Keratinocyte (primary cell): Measurements from ENCODE around the gene BOLL. TPM values are rescaled to one million over a fixed set of nuclear protein-coding genes. Genes with fewer than 3 reads are reported as not detected.

ENCODE experiments used
- DNase-seq: peaks from one replicate; pipeline ENCODE4 v3.0.0-alpha.2; 2011; ENCODE audit warnings: low read depth, missing footprints, low spot score
- FAIRE-seq: peaks from 2 replicates; lab custom pipeline; 2011; peaks lifted over from hg19 to GRCh38; lab: Jason Lieb, UNC
- H2AFZ ChIP-seq: 2 replicates; pipeline ENCODE4 v1.6.0; 2012; ENCODE audit warnings: low read length, control low read depth, inconsistent platforms; ENCODE audit not compliant: control insufficient read depth
- H3K27ac ChIP-seq: 2 replicates; pipeline ENCODE4 v1.5.1; 2011; ENCODE audit warnings: low read length; ENCODE audit not compliant: control insufficient read depth, insufficient read depth
- H3K27me3 ChIP-seq: 3 replicates; pipeline ENCODE4 v1.6.0; 2011; ENCODE audit warnings: low read length; ENCODE audit not compliant: control insufficient read depth, insufficient read depth; ENCODE audit errors: extremely low read depth
- H3K36me3 ChIP-seq, 2 experiments: 2 replicates in 1 of 2; 3 replicates in 1 of 2; pipeline ENCODE4 v1.5.1; 2011; ENCODE audit warnings: low read length in 2 of 2, mild to moderate bottlenecking in 1 of 2; ENCODE audit not compliant: control insufficient read depth in 2 of 2, insufficient read depth in 2 of 2; ENCODE audit errors: extremely low read depth in 1 of 2
- H3K4me1 ChIP-seq: 3 replicates; pipeline ENCODE4 v1.5.1; 2011; ENCODE audit warnings: low read length; ENCODE audit not compliant: control insufficient read depth, insufficient read depth; ENCODE audit errors: extremely low read depth
- H3K4me2 ChIP-seq: 3 replicates; pipeline ENCODE4 v1.6.0; 2011; ENCODE audit warnings: low read depth, low read length; ENCODE audit not compliant: control insufficient read depth, insufficient read depth; ENCODE audit errors: extremely low read depth
- H3K4me3 ChIP-seq, 3 experiments: fragments of 200-600 bp in 1 of 3; sonication (generic) in 1 of 3; 2 replicates in 2 of 3; 3 replicates in 1 of 3; pipeline ENCODE4 v1.5.1; 2011 to 2016; ENCODE audit warnings: low read length in 3 of 3, mild to moderate bottlenecking in 3 of 3, control low read depth in 2 of 3, inconsistent platforms in 1 of 3, low read depth in 1 of 3, mixed read lengths in 1 of 3, mixed run types in 1 of 3, moderate library complexity in 1 of 3; ENCODE audit not compliant: control insufficient read depth in 2 of 3, insufficient read depth in 2 of 3; ENCODE audit errors: extremely low read depth in 1 of 3
- H3K79me2 ChIP-seq: 2 replicates; pipeline ENCODE4 v1.6.0; 2012; ENCODE audit warnings: low read length; ENCODE audit not compliant: control insufficient read depth, insufficient read depth
- H3K9ac ChIP-seq: 3 replicates; pipeline ENCODE4 v1.6.0; 2011; ENCODE audit warnings: low read length; ENCODE audit not compliant: control insufficient read depth, insufficient read depth; ENCODE audit errors: extremely low read depth
- H3K9me1 ChIP-seq: 3 replicates; pipeline ENCODE4 v1.6.0; 2011; ENCODE audit warnings: low read length; ENCODE audit not compliant: control insufficient read depth, insufficient read depth; ENCODE audit errors: extremely low read depth
- H3K9me3 ChIP-seq: 2 replicates; pipeline ENCODE4 v1.5.1; 2012; ENCODE audit warnings: low read depth, low read length; ENCODE audit not compliant: control insufficient read depth
- H4K20me1 ChIP-seq: 3 replicates; pipeline ENCODE4 v1.6.0; 2011; ENCODE audit warnings: low read length; ENCODE audit not compliant: control insufficient read depth, insufficient read depth; ENCODE audit errors: extremely low read depth
- EZH2 ChIP-seq: IDR thresholded peaks from one replicate; pipeline ENCODE4 v1.6.1; 2012; ENCODE audit warnings: inconsistent platforms, mild to moderate bottlenecking, low read length, moderate library complexity
- dilution Hi-C: fragments of 300-500 bp; cut with MboI; formaldehyde crosslinking; loops from one replicate; pipeline ENCODE4 v1.7.0; 2020; ENCODE audit warnings: low sequenced_read_pairs; ENCODE audit not compliant: extremely low pct_ligation_motif_present
- polyA plus RNA-seq, 5 experiments: library from polyadenylated mRNA; depleted of rRNA in 3 of 5; stranded (reverse) in 3 of 5; stranded (forward) in 1 of 5; unstranded in 1 of 5; fragments of >200 nt; gene quantifications; 1 replicate in 1 of 5; 2 replicates in 3 of 5; 3 replicates in 1 of 5; pipeline versions ENCODE4 v1.2.1 to v1.2.3, GENCODE V29; 2011 to 2012; ENCODE audit warnings: missing spikeins in 2 of 5, low read depth in 1 of 5, low replicate concordance in 1 of 5
- TF ChIP-seq, protein P1 (sequence below), 3 experiments: IDR thresholded peaks in 1 of 3; conservative IDR thresholded peaks in 1 of 3; optimal IDR thresholded peaks in 1 of 3; 2 replicates in 2 of 3; 3 replicates in 1 of 3; pipeline versions ENCODE3 to v1.5.1; 2011; ENCODE audit warnings: low read length in 3 of 3, mild to moderate bottlenecking in 3 of 3, moderate library complexity in 2 of 3, control low read depth in 1 of 3, inconsistent platforms in 1 of 3; ENCODE audit not compliant: insufficient read depth in 2 of 3; ENCODE audit errors: extremely low read depth in 1 of 3

BOLL gene
- polyA plus RNA-seq, 1 donor (not counting 4 experiments of a cell fraction or from before 2014, with no cell fraction given) = not detected

DNA sequence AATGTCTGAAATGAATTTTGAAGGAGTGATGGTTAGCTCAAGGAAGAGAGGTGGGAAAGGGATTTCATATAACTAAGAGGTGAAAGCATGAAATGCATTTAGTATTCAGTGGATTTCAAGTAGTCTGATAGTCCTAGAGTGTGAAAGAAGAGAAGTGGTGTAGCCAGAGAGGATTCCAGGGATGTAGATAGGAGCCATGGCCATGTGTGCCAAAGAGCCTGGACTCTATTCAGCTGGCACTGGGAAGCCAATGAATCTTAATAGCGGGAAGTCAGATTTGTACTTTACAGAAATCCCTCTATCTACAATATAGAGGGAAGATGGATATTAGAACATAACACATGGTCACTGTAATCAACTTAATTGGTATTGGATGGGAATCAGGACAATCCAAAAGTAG, 8.3 kb upstream of the BOLL start:
- no peak overlapping the region for H2AFZ ChIP-seq
- H3K9me1 ChIP-seq = no peaks in the 10 kb centered on the region
- no peaks in the 10 kb centered on the region for H3K36me3 ChIP-seq
- H3K4me2 ChIP-seq = no peak overlapping the region
- H3K4me3 ChIP-seq = no peak overlapping the region
- no peaks in the 10 kb centered on the region for H3K79me2 ChIP-seq
- TF ChIP-seq, protein P1, sequence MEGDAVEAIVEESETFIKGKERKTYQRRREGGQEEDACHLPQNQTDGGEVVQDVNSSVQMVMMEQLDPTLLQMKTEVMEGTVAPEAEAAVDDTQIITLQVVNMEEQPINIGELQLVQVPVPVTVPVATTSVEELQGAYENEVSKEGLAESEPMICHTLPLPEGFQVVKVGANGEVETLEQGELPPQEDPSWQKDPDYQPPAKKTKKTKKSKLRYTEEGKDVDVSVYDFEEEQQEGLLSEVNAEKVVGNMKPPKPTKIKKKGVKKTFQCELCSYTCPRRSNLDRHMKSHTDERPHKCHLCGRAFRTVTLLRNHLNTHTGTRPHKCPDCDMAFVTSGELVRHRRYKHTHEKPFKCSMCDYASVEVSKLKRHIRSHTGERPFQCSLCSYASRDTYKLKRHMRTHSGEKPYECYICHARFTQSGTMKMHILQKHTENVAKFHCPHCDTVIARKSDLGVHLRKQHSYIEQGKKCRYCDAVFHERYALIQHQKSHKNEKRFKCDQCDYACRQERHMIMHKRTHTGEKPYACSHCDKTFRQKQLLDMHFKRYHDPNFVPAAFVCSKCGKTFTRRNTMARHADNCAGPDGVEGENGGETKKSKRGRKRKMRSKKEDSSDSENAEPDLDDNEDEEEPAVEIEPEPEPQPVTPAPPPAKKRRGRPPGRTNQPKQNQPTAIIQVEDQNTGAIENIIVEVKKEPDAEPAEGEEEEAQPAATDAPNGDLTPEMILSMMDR (optimal IDR thresholded peaks at IDR 0.05 in 1 of 3, IDR thresholded peaks at IDR 0.05 in 1 of 3, conservative IDR thresholded peaks at IDR 0.05 in 1 of 3; ENCODE audit: extremely low read depth in 1 of 3, insufficient read depth in 2 of 3, low read length in 3 of 3) = no peak
- TF ChIP-seq EZH2 = no peak
- H3K4me1 ChIP-seq = no peaks in the 10 kb centered on the region
- dilution Hi-C loops = no loop called here
- H3K9me3 ChIP-seq = no peaks in the 10 kb centered on the region
- no peaks in the 10 kb centered on the region for H3K27me3 ChIP-seq
- no peak overlapping the region for H3K27ac ChIP-seq
- DNase-seq (no peak), FAIRE-seq (no peak)
- H4K20me1 ChIP-seq = no peaks in the 10 kb centered on the region
- no peak overlapping the region for H3K9ac ChIP-seq

DNA sequence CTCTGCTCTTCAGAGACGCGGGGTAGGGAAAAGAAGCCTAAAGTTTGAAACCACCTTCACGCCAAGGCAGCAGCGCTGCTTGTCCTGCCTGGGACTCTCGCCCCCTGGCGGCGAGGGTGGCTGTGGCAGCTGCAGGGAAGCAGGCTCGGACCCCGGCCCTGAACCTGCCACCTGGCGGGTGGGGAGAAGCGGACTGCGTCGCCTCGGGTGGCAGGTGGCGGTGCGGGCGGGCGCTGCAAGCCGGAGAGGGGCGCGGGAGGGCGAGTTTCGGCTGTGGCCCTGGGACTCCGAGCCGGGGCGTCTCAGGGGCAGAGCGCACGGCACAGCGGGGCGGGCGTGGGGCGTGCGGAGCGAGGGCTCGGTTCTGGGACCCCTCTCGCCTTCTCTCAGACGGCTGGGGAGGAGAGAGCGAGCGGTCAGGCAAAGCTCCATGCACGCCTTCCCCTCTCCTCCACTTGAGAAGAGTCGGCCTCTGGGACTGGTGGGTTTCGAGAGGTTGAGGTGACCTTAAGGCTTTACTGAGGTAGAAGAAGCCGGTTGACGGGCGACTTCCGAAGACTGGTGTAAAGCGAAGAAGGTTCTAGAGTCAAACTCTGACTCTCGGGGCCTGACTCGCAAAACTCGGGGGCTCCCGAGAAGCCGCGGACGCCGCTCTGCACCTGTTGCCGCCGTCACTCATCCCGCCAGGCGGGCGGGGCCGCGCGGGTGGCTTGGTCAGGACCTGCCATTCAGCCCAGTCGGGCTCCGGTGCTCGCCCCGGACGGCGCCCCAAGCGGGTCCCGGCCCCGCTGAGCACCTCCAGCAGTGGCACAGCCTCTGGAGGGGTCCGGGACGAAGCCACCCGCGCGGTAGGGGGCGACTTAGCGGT, 1.1 kb upstream of the BOLL start:
- no peak for DNase-seq
- dilution Hi-C loops = no loop called here

More for the DNA sequence above, 1.1 kb upstream of the BOLL start:
- no peaks in the 10 kb centered on the region for H3K9me3 ChIP-seq
- no peak overlapping the region for H3K4me2 ChIP-seq
- H2AFZ ChIP-seq = no peak overlapping the region
- H3K36me3 ChIP-seq = no peaks in the 10 kb centered on the region
- no peak overlapping the region for H3K27ac ChIP-seq
- H3K79me2 ChIP-seq = no peaks in the 10 kb centered on the region
- H3K4me1 ChIP-seq = no peaks in the 10 kb centered on the region
- H3K4me3 ChIP-seq = no peak overlapping the region
- H3K27me3 ChIP-seq = peaks cover 20% of the 10 kb centered on the region
- H3K9me1 ChIP-seq = no peaks in the 10 kb centered on the region
- TF ChIP-seq, protein P1 (optimal IDR thresholded peaks at IDR 0.05 in 1 of 3, IDR thresholded peaks at IDR 0.05 in 1 of 3, conservative IDR thresholded peaks at IDR 0.05 in 1 of 3; ENCODE audit: extremely low read depth in 1 of 3, insufficient read depth in 2 of 3, low read length in 3 of 3) = peak; percentile 24 to 58 (median 36)
- TF ChIP-seq EZH2 = peak; percentile 84
- H4K20me1 ChIP-seq = no peaks in the 10 kb centered on the region
- FAIRE-seq = no peak
- H3K9ac ChIP-seq = no peak overlapping the region
